ENCODE measurements around the gene TSHZ2.

TSHZ2 gene

GRCh38 chr20:53342429-53342828, 370.3 kb downstream of the TSHZ2 start:
- Histone ChIP-seq H3K9me3 (ENCODE audit: control insufficient read depth, low read length) (no peaks in the 10 kb centered on the region), H3K27ac (ENCODE audit: low read depth, low read length, severe bottlenecking) (no peak overlapping the region), H3K36me3 (ENCODE audit: control insufficient read depth, insufficient read depth, low read length) (no peaks in the 10 kb centered on the region), H3K4me3 (ENCODE audit: extremely low read depth, insufficient read depth, low read length, poor library complexity, severe bottlenecking) (no peak overlapping the region), H3K4me1 (ENCODE audit: control insufficient read depth, insufficient read depth, low read length, poor library complexity, severe bottlenecking) (no peaks in the 10 kb centered on the region)
- 70 to 74% methylated on average over 3 of the region's 6 CpGs for WGBS, 2 experiments (ENCODE audit: insufficient coverage in 2 of 2)

- 89 to 93% methylated on average over 5 to 6 of the region's 6 CpGs for WGBS, 2 experiments (ENCODE audit: insufficient coverage in 2 of 2)
- Histone ChIP-seq H3K4me3 (ENCODE audit: extremely low read depth, insufficient read depth, low read length, poor library complexity, severe bottlenecking) (no peak overlapping the region), H3K9me3 (ENCODE audit: control insufficient read depth, low read length) (no peaks in the 10 kb centered on the region), H3K4me1 (ENCODE audit: control insufficient read depth, insufficient read depth, low read length, poor library complexity, severe bottlenecking) (no peaks in the 10 kb centered on the region), H3K27ac (ENCODE audit: low read depth, low read length, severe bottlenecking) (no peak overlapping the region), H3K36me3 (ENCODE audit: control insufficient read depth, insufficient read depth, low read length) (no peaks in the 10 kb centered on the region)
These were observed 371.3 kb downstream of the TSHZ2 start for GRCh38 chr20:53343448-53343847.

- WGBS, 2 experiments (ENCODE audit: insufficient coverage in 2 of 2): 78 to 100% methylated on average over 1 of the region's 1 CpG
- Histone ChIP-seq H3K4me3 (ENCODE audit: extremely low read depth, insufficient read depth, low read length, poor library complexity, severe bottlenecking) (no peak overlapping the region), H3K9me3 (ENCODE audit: control insufficient read depth, low read length) (no peaks in the 10 kb centered on the region), H3K27ac (ENCODE audit: low read depth, low read length, severe bottlenecking) (no peak overlapping the region), H3K36me3 (ENCODE audit: control insufficient read depth, insufficient read depth, low read length) (no peaks in the 10 kb centered on the region), H3K4me1 (ENCODE audit: control insufficient read depth, insufficient read depth, low read length, poor library complexity, severe bottlenecking) (no peaks in the 10 kb centered on the region)
These were observed 372.7 kb downstream of the TSHZ2 start for GRCh38 chr20:53344891-53345290.

- Histone ChIP-seq H3K36me3 (ENCODE audit: control insufficient read depth, insufficient read depth, low read length) (no peaks in the 10 kb centered on the region), H3K4me3 (ENCODE audit: extremely low read depth, insufficient read depth, low read length, poor library complexity, severe bottlenecking) (no peak overlapping the region), H3K27ac (ENCODE audit: low read depth, low read length, severe bottlenecking) (no peak overlapping the region), H3K9me3 (ENCODE audit: control insufficient read depth, low read length) (no peaks in the 10 kb centered on the region), H3K4me1 (ENCODE audit: control insufficient read depth, insufficient read depth, low read length, poor library complexity, severe bottlenecking) (no peaks in the 10 kb centered on the region)
- WGBS, 2 experiments (ENCODE audit: insufficient coverage in 2 of 2): 94 to 95% methylated on average over 6 to 16 of the region's 18 CpGs
These were observed 373.6 kb downstream of the TSHZ2 start for GRCh38 chr20:53345536-53346334.

- no peaks in the 10 kb centered on the region for H3K4me1 ChIP-seq (ENCODE audit: control insufficient read depth, insufficient read depth, low read length, poor library complexity, severe bottlenecking)
- H3K4me3 ChIP-seq (ENCODE audit: extremely low read depth, insufficient read depth, low read length, poor library complexity, severe bottlenecking): no peak overlapping the region
- no peak overlapping the region for H3K27ac ChIP-seq (ENCODE audit: low read depth, low read length, severe bottlenecking)
- no peaks in the 10 kb centered on the region for H3K9me3 ChIP-seq (ENCODE audit: control insufficient read depth, low read length)
- WGBS, 2 experiments (ENCODE audit: insufficient coverage in 2 of 2): 86 to 88% methylated on average over 11 of the region's 11 CpGs
- no peaks in the 10 kb centered on the region for H3K36me3 ChIP-seq (ENCODE audit: control insufficient read depth, insufficient read depth, low read length)
These were observed 374.1 kb downstream of the TSHZ2 start for GRCh38 chr20:53346335-53346648.

- no peaks in the 10 kb centered on the region for H3K4me1 ChIP-seq (ENCODE audit: control insufficient read depth, insufficient read depth, low read length, poor library complexity, severe bottlenecking)
- no peak overlapping the region for H3K4me3 ChIP-seq (ENCODE audit: extremely low read depth, insufficient read depth, low read length, poor library complexity, severe bottlenecking)
- H3K9me3 ChIP-seq (ENCODE audit: control insufficient read depth, low read length): no peaks in the 10 kb centered on the region
- H3K27ac ChIP-seq (ENCODE audit: low read depth, low read length, severe bottlenecking): no peak overlapping the region
- H3K36me3 ChIP-seq (ENCODE audit: control insufficient read depth, insufficient read depth, low read length): no peaks in the 10 kb centered on the region
- WGBS, 2 experiments (ENCODE audit: insufficient coverage in 2 of 2): 70 to 100% methylated on average over 1 of the region's 2 CpGs
These were observed 377.6 kb downstream of the TSHZ2 start for GRCh38 chr20:53349730-53350129.

GRCh38 chr20:53352727-53353440, 380.7 kb downstream of the TSHZ2 start:
- Histone ChIP-seq H3K9me3 (ENCODE audit: control insufficient read depth, low read length) (no peaks in the 10 kb centered on the region), H3K4me3 (ENCODE audit: extremely low read depth, insufficient read depth, low read length, poor library complexity, severe bottlenecking) (no peak overlapping the region)
- 83 to 100% methylated on average over 1 of the region's 6 CpGs for WGBS, 2 experiments (ENCODE audit: insufficient coverage in 2 of 2)

GRCh38 chr20:53354314-53354713, 382.2 kb downstream of the TSHZ2 start:
- no peak overlapping the region for H3K4me3 ChIP-seq (ENCODE audit: extremely low read depth, insufficient read depth, low read length, poor library complexity, severe bottlenecking)
- no peaks in the 10 kb centered on the region for H3K9me3 ChIP-seq (ENCODE audit: control insufficient read depth, low read length)
- WGBS, 2 experiments (ENCODE audit: insufficient coverage in 2 of 2): 80% methylated on average over 1 of the region's 1 CpG; no CpG with 5 or more reads in 1 of the 2 experiments
- H3K36me3 ChIP-seq (ENCODE audit: control insufficient read depth, insufficient read depth, low read length): no peaks in the 10 kb centered on the region
- no peak overlapping the region for H3K27ac ChIP-seq (ENCODE audit: low read depth, low read length, severe bottlenecking)
- no peaks in the 10 kb centered on the region for H3K4me1 ChIP-seq (ENCODE audit: control insufficient read depth, insufficient read depth, low read length, poor library complexity, severe bottlenecking)

More at GRCh38 chr20:53352727-53353440, 380.7 kb downstream of the TSHZ2 start:
- Histone ChIP-seq H3K27ac (ENCODE audit: low read depth, low read length, severe bottlenecking) (no peak overlapping the region), H3K4me1 (ENCODE audit: control insufficient read depth, insufficient read depth, low read length, poor library complexity, severe bottlenecking) (no peaks in the 10 kb centered on the region), H3K36me3 (ENCODE audit: control insufficient read depth, insufficient read depth, low read length) (no peaks in the 10 kb centered on the region)

GRCh38 chr20:53355790-53356189, 383.6 kb downstream of the TSHZ2 start:
- H3K27ac ChIP-seq (ENCODE audit: low read depth, low read length, severe bottlenecking): no peak overlapping the region
- no peaks in the 10 kb centered on the region for H3K9me3 ChIP-seq (ENCODE audit: control insufficient read depth, low read length)
- 78 to 91% methylated on average over 1 of the region's 2 CpGs for WGBS, 2 experiments (ENCODE audit: insufficient coverage in 2 of 2)
- H3K4me1 ChIP-seq (ENCODE audit: control insufficient read depth, insufficient read depth, low read length, poor library complexity, severe bottlenecking): no peaks in the 10 kb centered on the region
- H3K36me3 ChIP-seq (ENCODE audit: control insufficient read depth, insufficient read depth, low read length): no peaks in the 10 kb centered on the region
- H3K4me3 ChIP-seq (ENCODE audit: extremely low read depth, insufficient read depth, low read length, poor library complexity, severe bottlenecking): no peak overlapping the region

- Histone ChIP-seq H3K4me3 (ENCODE audit: extremely low read depth, insufficient read depth, low read length, poor library complexity, severe bottlenecking) (no peak overlapping the region), H3K27ac (ENCODE audit: low read depth, low read length, severe bottlenecking) (no peak overlapping the region), H3K36me3 (ENCODE audit: control insufficient read depth, insufficient read depth, low read length) (no peaks in the 10 kb centered on the region), H3K9me3 (ENCODE audit: control insufficient read depth, low read length) (no peaks in the 10 kb centered on the region), H3K4me1 (ENCODE audit: control insufficient read depth, insufficient read depth, low read length, poor library complexity, severe bottlenecking) (no peaks in the 10 kb centered on the region)
- WGBS, 2 experiments (ENCODE audit: insufficient coverage in 2 of 2): 86 to 88% methylated on average over 7 of the region's 7 CpGs
These were observed 387.3 kb downstream of the TSHZ2 start for GRCh38 chr20:53359425-53359824.

GRCh38 chr20:53360852-53361251, 388.7 kb downstream of the TSHZ2 start:
- Histone ChIP-seq H3K27ac (ENCODE audit: low read depth, low read length, severe bottlenecking) (no peak overlapping the region), H3K4me1 (ENCODE audit: control insufficient read depth, insufficient read depth, low read length, poor library complexity, severe bottlenecking) (no peaks in the 10 kb centered on the region), H3K9me3 (ENCODE audit: control insufficient read depth, low read length) (no peaks in the 10 kb centered on the region), H3K4me3 (ENCODE audit: extremely low read depth, insufficient read depth, low read length, poor library complexity, severe bottlenecking) (no peak overlapping the region), H3K36me3 (ENCODE audit: control insufficient read depth, insufficient read depth, low read length) (no peaks in the 10 kb centered on the region)
- 33 to 39% methylated on average over 6 of the region's 6 CpGs for WGBS, 2 experiments (ENCODE audit: insufficient coverage in 2 of 2)
